GM12878 (cell line): ENCODE data around the gene GCH1. TPM values are rescaled to one million over a fixed set of nuclear protein-coding genes. Genes with fewer than 3 reads are reported as not detected.

Experiments
- ATAC-seq: fragments of 200-7000 bp; cut with Tn5 transposase; 3 replicates; pipeline ENCODE4 v1.9.1; 2020; ENCODE audit warnings: mild to moderate bottlenecking, moderate library complexity
- BruUV-seq: library from RNA; stranded (reverse); fragments of 400-500 nt; replicated peaks from 2 replicates; lab custom pipeline; 2021; lab: Mats Ljungman, UMichigan
- CTCF ChIA-PET: fragments of 300-600 bp; sonication (Branson Sonifier 250); formaldehyde crosslinking; extraction: SDS; loops from one replicate; lab custom pipeline; 2021; ENCODE audit warnings: inconsistent platforms; lab: Yijun Ruan, JAX
- POLR2A ChIA-PET: fragments of 350-600 bp; formaldehyde crosslinking; extraction: SDS; loops from one replicate; lab custom pipeline; 2021; ENCODE audit warnings: inconsistent platforms; lab: Charles Lee
- RAD21 ChIA-PET: fragments of 300-600 bp; sonication (Branson Sonifier 250); formaldehyde crosslinking; loops from one replicate; lab custom pipeline; 2023; ENCODE audit warnings: antibody characterized with exemption; ENCODE audit not compliant: unreplicated experiment; lab: Charles Lee
- SMC1A ChIA-PET: fragments of 300-600 bp; sonication (Branson Sonifier 250); formaldehyde crosslinking; loops from one replicate; lab custom pipeline; 2023; ENCODE audit not compliant: unreplicated experiment, uncharacterized antibody; lab: Charles Lee
- DNase-seq: peaks from one replicate; pipeline ENCODE4 v3.0.0-alpha.2; 2011; ENCODE audit warnings: low read depth, low spot score
- FAIRE-seq: peaks from 3 replicates; lab custom pipeline; 2011; peaks lifted over from hg19 to GRCh38; lab: Jason Lieb, UNC
- H2AFZ ChIP-seq: 2 replicates; pipeline ENCODE4 v1.6.0; 2011; ENCODE audit warnings: low read depth, low read length, control low read depth; ENCODE audit not compliant: control insufficient read depth
- H3K27ac ChIP-seq: 2 replicates; pipeline ENCODE4 v1.5.1; 2011; ENCODE audit warnings: control low read depth; ENCODE audit not compliant: control insufficient read depth, insufficient read depth
- H3K27me3 ChIP-seq, 2 experiments: replicated peaks in 1 of 2; 2 replicates each; pipeline versions ENCODE4 v1.6.0 to v1.6.1; 2011; ENCODE audit warnings: low read length in 1 of 2; ENCODE audit not compliant: control insufficient read depth in 2 of 2, insufficient read depth in 2 of 2
- H3K36me3 ChIP-seq, 2 experiments: 2 replicates each; pipeline ENCODE4 v1.5.1; 2011; ENCODE audit warnings: low read length in 1 of 2; ENCODE audit not compliant: control insufficient read depth in 2 of 2, insufficient read depth in 2 of 2
- H3K4me1 ChIP-seq: 2 replicates; pipeline ENCODE4 v1.6.1; 2011; ENCODE audit warnings: mild to moderate bottlenecking, low read length, moderate library complexity, mixed read lengths; ENCODE audit not compliant: control insufficient read depth, insufficient read depth
- H3K4me2 ChIP-seq: 2 replicates; pipeline ENCODE4 v1.6.0; 2011; ENCODE audit warnings: control low read depth; ENCODE audit not compliant: control insufficient read depth, insufficient read depth
- H3K4me3 ChIP-seq: fragments of 200-600 bp; sonication (generic); 2 replicates; pipeline ENCODE4 v1.5.1; 2016
- H3K79me2 ChIP-seq: 2 replicates; pipeline ENCODE4 v1.6.0; 2011; ENCODE audit warnings: low read length; ENCODE audit not compliant: control insufficient read depth, insufficient read depth
- H3K9ac ChIP-seq: 2 replicates; pipeline ENCODE4 v1.8.0; 2011; ENCODE audit warnings: low read length, control low read depth, mixed read lengths; ENCODE audit not compliant: control insufficient read depth, insufficient read depth
- H3K9me3 ChIP-seq: replicated peaks from 3 replicates; pipeline ENCODE4 v1.5.1; 2011; ENCODE audit warnings: mild to moderate bottlenecking, low read length; ENCODE audit not compliant: control insufficient read depth, insufficient read depth
- H4K20me1 ChIP-seq: 2 replicates; pipeline ENCODE4 v1.6.0; 2011; ENCODE audit not compliant: control insufficient read depth, insufficient read depth
- ATF2 ChIP-seq: IDR thresholded peaks from 2 replicates; pipeline ENCODE4 v1.6.1; 2012; ENCODE audit warnings: low read length, inconsistent platforms
- BCL11A ChIP-seq: IDR thresholded peaks from 2 replicates; pipeline ENCODE4 v1.6.1; 2011; ENCODE audit warnings: low read depth, low read length
- IKZF1 ChIP-seq: fragments of 450-650 bp; conservative IDR thresholded peaks from 2 replicates; pipeline ENCODE4 v1.6.1; 2017; ENCODE audit warnings: antibody characterized with exemption, mild to moderate bottlenecking
- NFYB ChIP-seq: IDR thresholded peaks from 2 replicates; pipeline ENCODE4 v1.6.1; 2011; ENCODE audit warnings: low read depth, mild to moderate bottlenecking, low read length, improper control_type of control experiment, moderate library complexity; ENCODE audit not compliant: insufficient read depth
- NKRF ChIP-seq: fragments of 450-650 bp; conservative IDR thresholded peaks from 2 replicates; pipeline ENCODE4 v1.6.1; 2017; ENCODE audit warnings: mild to moderate bottlenecking, moderate library complexity
- PBX3 ChIP-seq: IDR thresholded peaks from 2 replicates; pipeline ENCODE4 v1.6.1; 2011; ENCODE audit warnings: mild to moderate bottlenecking, low read depth, low read length, moderate library complexity; ENCODE audit not compliant: insufficient replicate concordance
- RAD21 ChIP-seq: IDR thresholded peaks from 2 replicates; pipeline ENCODE4 v1.6.1; 2011; ENCODE audit warnings: mild to moderate bottlenecking, low read depth, low read length, moderate library complexity; ENCODE audit not compliant: insufficient read depth
- RCOR1 ChIP-seq: conservative IDR thresholded peaks from 2 replicates; pipeline ENCODE4 v1.6.1; 2012; ENCODE audit warnings: low read depth, low read length, improper control_type of control experiment
- SMAD5 ChIP-seq: IDR thresholded peaks from 2 replicates; pipeline ENCODE4 v1.6.1; 2016; ENCODE audit warnings: antibody characterized with exemption, low read depth
- SREBF1 ChIP-seq: IDR thresholded peaks from 2 replicates; pipeline ENCODE4 v1.6.1; 2012; ENCODE audit warnings: mild to moderate bottlenecking, low read length
- STAT3 ChIP-seq: IDR thresholded peaks from 2 replicates; pipeline ENCODE4 v1.6.1; 2011; ENCODE audit warnings: low read depth, low read length, improper control_type of control experiment
- YBX1 ChIP-seq: fragments of 450-650 bp; IDR thresholded peaks from 2 replicates; pipeline ENCODE4 v1.6.1; 2016; ENCODE audit warnings: antibody characterized with exemption
- YY1 ChIP-seq: IDR thresholded peaks from 2 replicates; pipeline ENCODE4 v1.6.1; 2011; ENCODE audit warnings: low read depth, mild to moderate bottlenecking, low read length
- WGBS: methylation state at CpG from one replicate; pipeline ENCODE4 v1.1.6; 2016; ENCODE audit warnings: low lambda C conversion rate; ENCODE audit not compliant: insufficient replicate concordance, insufficient coverage; ENCODE audit errors: missing lambda C conversion rate; 5-methylcytosine and 5-hydroxymethylcytosine counted together
- in situ Hi-C: fragments of 300-500 bp; cut with MboI; formaldehyde crosslinking; loops from 9 replicates; pipeline ENCODE4 v1.14.3; 2018; ENCODE audit warnings: mixed read lengths
- intact Hi-C: fragments of 100-400 bp; cut with micrococcal nuclease; formaldehyde crosslinking; loops from one replicate; pipeline ENCODE4 v1.14.2; 2022; ENCODE audit not compliant: unreplicated experiment
- polyA plus RNA-seq, 11 experiments: library from polyadenylated mRNA; depleted of rRNA in 4 of 11; unstranded in 6 of 11; stranded (reverse) in 5 of 11; fragments of >200 nt; fragmentation: Nextera tagmentation in 4 of 11; fragmentation: Illumina TruSeq in 1 of 11; extraction: Ambion mirVana in 4 of 11; extraction: Trizol in 1 of 11; gene quantifications; 1 replicate in 1 of 11; 2 replicates in 10 of 11; pipeline versions ENCODE4 v1.2.1 to v1.2.3, GENCODE V29; 2011 to 2016; ENCODE audit warnings: inconsistent platforms in 2 of 11, missing spikeins in 2 of 11, low read depth in 1 of 11
- total RNA-seq, 4 experiments: library from RNA; depleted of rRNA in 3 of 4; stranded (reverse); fragments of >200 nt in 3 of 4; fragmentation: Illumina TruSeq in 1 of 4; extraction: Trizol in 1 of 4; gene quantifications; 2 replicates each; pipeline versions ENCODE4 v1.2.1 to v1.2.3, GENCODE V29; 2013 to 2021

Gene GCH1
- total and polyA plus RNA-seq, 10 of the 15 experiments (the other 5 are each of a cell fraction or from before 2014, with no cell fraction given), result 25.1 to 37.0 (median 33.8) TPM

GRCh38 chr14:54901380-54902142 is 1.1 kb downstream of the GCH1 start (continued):
- TF ChIP-seq RCOR1 (no peak), NKRF (peak; percentile 14; the same call in 1 of the 2 replicates)
- TF ChIP-seq, all 136 proteins: peak for 2

GRCh38 chr14:54899573-54899972 is 3.1 kb downstream of the GCH1 start:
- CTCF ChIA-PET, result interaction anchor here (0.7 to 2.2 kb wide), 6 partner anchors 10 to 503 kb away, joined by 3 to 8 read pairs (median 4); partner anchors contain the start of gene CDKN3
- SMC1A ChIA-PET, result interaction anchor here (0.8 to 1.3 kb wide), 3 partner anchors 18 to 232 kb away, joined by 3 to 7 read pairs (median 3); no protein-coding TSS in a partner anchor
- POLR2A ChIA-PET, result interaction anchor here (0.6 to 1.0 kb wide), 2 partner anchors 18 to 116 kb away, joined by 3 read pairs; no protein-coding TSS in a partner anchor
- H3K4me3 ChIP-seq, result no peak overlapping the region
- intact Hi-C loops, result no loop called here
- TF ChIP-seq BCL11A, result no peak
- no peak for TF ChIP-seq RAD21
- no peak for TF ChIP-seq PBX3
- TF ChIP-seq IKZF1, result no peak
- no peak for TF ChIP-seq YY1
- TF ChIP-seq SMAD5, result no peak
- no peak for TF ChIP-seq YBX1
- TF ChIP-seq SREBF1, result no peak
- TF ChIP-seq STAT3, result no peak
- no peak for TF ChIP-seq RCOR1
- no peak for TF ChIP-seq ATF2
- TF ChIP-seq NFYB, result no peak
- TF ChIP-seq, all 136 proteins: peak for 0
- Histone ChIP-seq H4K20me1 (no peaks in the 10 kb centered on the region), H3K4me2 (peak overlapping the region; percentile 54), H3K79me2 (peaks cover 28% of the 10 kb centered on the region), H3K27me3 (no peaks in the 10 kb centered on the region), H2AFZ (no peak overlapping the region), H3K27ac (no peak overlapping the region), H3K9ac (no peak overlapping the region), H3K4me1 (peaks cover 3% of the 10 kb centered on the region), H3K9me3 (no peaks in the 10 kb centered on the region), H3K36me3 (no peaks in the 10 kb centered on the region)
- RAD21 ChIA-PET, result no interaction called here
- ATAC-seq (no peak), DNase-seq (no peak), FAIRE-seq (no peak)
- WGBS, result 94% methylated on average over 5 of the region's 5 CpGs
- in situ Hi-C loops, result no loop called here
- BruUV-seq, result no TSS peak
